IMR-90 (cell line): ENCODE results near the gene CAST.

ENCODE experiments used
- CTCF ChIP-seq: conservative IDR thresholded peaks from 2 replicates; pipeline ENCODE4 v1.5.1; 2012; ENCODE audit warnings: mild to moderate bottlenecking, low read depth, low read length, improper control_type of control experiment
- MAFK ChIP-seq: IDR thresholded peaks from 2 replicates; pipeline ENCODE4 v1.6.1; 2012; ENCODE audit warnings: low read depth, low read length, improper control_type of control experiment
- MXI1 ChIP-seq: IDR thresholded peaks from 2 replicates; pipeline ENCODE4 v1.6.1; 2012; ENCODE audit warnings: low read depth, mild to moderate bottlenecking, low read length, moderate library complexity, borderline replicate concordance
- POLR2A ChIP-seq: IDR thresholded peaks from 2 replicates; pipeline ENCODE4 v1.6.1; 2012; ENCODE audit warnings: mild to moderate bottlenecking, low read depth, low read length

GRCh38 chr5:96699186-96699820, 37.1 kb downstream of the CAST start:
- TF ChIP-seq MAFK (no peak), POLR2A (no peak), MXI1 (no peak), CTCF (no peak)
